ENCODE data around the gene MACC1.

MACC1 gene

DNA sequence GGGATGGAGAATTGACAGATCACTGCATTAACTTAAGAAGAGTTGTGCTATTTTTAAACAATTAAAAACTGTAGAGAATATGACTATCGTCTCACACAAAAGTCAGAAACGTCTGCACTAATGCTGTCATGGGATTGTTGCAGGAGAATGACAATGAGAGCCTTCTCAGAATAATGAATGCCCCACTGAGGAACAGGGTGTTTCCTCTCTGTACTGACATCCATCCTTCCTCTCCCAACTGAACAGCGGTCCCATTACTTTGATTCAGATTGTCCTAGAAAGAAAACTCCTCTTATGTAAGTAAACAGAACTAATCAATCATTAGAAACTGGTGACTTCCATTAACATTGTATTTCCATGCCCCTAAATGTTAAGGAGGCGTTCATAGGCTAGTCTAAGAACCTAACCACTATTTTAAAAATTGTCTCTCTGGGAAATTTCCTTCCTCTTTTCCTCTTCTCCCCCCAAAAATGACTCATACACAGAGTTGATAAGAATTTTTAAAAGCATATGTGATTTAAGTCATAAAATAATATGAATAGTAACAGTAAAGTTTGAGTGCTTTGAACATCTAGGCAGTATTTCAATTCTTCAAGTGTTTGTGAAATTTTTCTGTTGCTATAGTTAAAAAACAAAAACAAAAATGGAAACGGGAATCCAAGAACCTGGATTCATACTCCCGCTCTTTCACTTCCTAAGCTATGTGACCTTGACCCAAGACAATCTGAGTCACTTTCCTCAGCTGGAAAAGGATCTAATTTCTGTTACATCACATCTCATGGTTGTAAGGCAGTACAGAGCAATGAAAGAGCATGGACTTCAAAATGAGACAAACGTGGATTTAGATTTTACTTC lies 12.7 kb upstream of the MACC1 start:
- DNase-seq (ENCODE audit: low read depth in 3 of 3, low spot score in 1 of 3) = no peak

- no peak for DNase-seq (ENCODE audit: low read depth in 3 of 3, low spot score in 1 of 3)
These were observed 11.9 kb upstream of the MACC1 start for GRCh38 chr7:20229081-20229480.

- no peak for DNase-seq (ENCODE audit: low read depth in 3 of 3, low spot score in 1 of 3)
These were observed 11.5 kb upstream of the MACC1 start for GRCh38 chr7:20228654-20229053.

GRCh38 chr7:20227291-20227795 lies 10.2 kb upstream of the MACC1 start:
- DNase-seq (ENCODE audit: low read depth in 3 of 3, low spot score in 1 of 3) = no peak

DNA sequence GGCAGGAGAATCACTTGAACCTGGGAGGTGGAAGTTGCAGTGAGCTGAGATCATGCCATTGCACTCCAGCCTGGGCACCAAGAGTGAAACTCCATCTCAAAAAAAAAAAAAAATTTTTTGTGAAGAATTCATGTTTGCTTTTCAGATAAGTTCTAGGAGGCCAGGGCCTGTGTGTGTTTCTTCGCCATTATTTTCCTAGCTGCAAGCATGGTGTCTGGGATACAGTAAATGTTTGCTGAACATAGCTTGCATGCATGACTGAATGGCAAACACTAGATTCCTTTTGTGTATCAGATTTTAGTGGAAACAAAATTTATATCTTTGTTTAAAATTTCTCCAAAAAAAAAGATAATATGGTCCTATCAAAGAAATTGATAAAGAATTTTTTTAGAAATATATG lies 9.7 kb upstream of the MACC1 start:
- no peak for DNase-seq (ENCODE audit: low read depth in 3 of 3, low spot score in 1 of 3)

DNA sequence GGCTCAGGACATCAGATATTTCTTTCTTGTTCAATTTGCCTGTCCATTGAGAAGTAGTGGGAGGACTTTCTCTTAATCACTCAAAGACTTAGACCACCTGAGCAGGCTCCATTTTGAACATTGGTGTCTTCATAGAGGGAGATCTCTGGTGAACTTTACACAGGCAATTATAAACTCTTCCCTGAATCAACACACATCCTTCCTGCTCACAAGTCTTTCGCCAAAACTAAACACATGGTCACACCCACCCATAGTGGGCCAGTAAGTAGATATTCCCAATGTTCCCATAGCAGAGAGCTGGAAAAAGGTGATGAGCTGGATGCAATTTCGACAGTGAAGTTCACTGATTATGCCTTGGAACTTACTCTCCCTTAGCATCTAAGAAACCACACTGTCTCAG lies 8.2 kb upstream of the MACC1 start:
- DNase-seq (ENCODE audit: low read depth in 3 of 3, low spot score in 1 of 3) = no peak

DNA sequence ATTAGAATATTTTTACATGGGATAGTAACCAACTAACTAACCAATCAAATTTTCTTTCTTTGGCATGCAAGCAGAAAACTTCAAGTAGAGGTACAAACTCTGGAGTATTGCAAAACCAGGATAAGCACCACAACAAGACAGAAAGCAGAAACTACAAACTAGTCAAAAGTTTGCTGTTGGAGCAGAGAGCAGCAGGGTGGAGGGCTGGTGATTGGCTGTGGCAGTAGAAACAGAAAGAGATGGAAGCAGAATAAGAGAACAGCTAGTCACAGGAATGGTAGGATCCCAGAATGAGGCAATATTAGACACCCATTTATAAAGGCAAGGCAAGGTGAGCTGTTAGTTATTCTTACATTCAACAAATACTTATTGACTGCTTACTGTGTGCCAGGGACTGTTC lies 6.8 kb upstream of the MACC1 start:
- DNase-seq (ENCODE audit: low read depth in 3 of 3, low spot score in 1 of 3) = no peak

DNA sequence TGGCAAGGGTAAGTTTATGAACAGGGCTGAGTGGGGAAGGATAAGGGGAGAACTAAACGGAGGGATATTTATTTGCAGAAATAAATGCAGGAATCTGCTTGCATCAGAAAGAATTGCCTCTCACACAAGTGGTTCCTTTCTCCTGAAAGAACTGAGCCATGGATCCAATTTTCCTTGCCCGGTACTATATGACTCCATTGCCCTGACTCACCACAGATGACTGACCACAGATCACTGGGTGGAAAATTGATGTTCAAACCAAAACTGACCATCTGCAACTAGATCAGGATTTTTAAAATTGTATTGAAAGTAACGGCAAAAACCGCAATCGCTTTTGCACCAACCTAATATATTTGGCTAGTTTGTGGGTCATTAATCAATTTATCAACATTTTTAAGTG lies 6.2 kb upstream of the MACC1 start:
- DNase-seq (ENCODE audit: low read depth in 3 of 3, low spot score in 1 of 3) = no peak

DNA sequence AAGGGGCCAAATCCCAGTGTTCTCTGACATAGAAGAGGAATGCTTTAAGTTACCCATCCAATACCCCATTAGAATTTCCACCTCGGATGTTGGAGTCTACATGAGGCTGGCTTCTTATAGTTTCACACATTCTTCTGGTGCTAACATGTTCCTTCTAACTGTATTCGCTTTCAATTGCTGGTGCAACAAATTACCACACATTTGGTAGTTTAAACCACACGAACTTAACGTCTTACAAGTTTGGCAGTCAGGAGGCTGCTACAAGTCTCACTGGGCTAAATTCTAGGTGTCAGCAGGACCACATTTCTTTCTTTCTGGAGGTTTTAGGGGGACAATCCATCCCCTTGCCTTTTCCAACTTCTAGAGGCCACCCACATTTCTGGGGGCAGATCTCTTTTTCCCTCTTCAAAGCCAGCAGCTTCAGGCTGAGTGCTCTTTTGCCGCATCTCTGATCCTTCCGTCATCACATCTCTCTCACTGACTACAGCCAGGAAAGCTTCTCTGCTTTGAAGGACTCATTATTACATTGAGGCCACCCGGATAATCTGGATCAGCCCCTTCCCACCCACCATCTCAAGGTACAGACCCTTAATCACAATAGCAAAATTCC lies 5.1 kb upstream of the MACC1 start:
- DNase-seq (ENCODE audit: low read depth in 3 of 3, low spot score in 1 of 3) = no peak

- DNase-seq (ENCODE audit: low read depth in 3 of 3, low spot score in 1 of 3) = no peak
These were observed 3.9 kb upstream of the MACC1 start for GRCh38 chr7:20220921-20221547.

DNA sequence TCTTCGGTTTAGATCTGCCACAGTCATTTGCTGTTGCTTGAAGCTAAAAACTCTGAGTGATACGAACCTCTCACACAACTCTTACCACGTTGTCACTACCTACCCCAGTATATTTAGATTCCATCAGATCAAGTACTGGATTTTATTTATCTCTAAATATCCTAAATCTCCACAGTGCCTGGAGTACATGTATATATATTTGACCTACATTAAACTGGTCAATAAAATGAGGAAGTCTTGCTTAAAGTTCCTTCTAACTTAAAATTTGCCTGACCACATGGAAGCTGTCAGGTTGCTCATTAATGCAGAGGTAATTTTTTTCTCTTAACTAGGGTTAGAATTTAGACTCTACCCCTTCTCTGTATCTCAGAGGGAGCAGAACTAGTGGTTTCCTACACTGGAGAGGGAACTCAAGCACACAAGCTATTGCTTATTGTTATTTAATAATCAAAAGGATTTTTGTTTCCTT lies 3.1 kb upstream of the MACC1 start:
- DNase-seq (ENCODE audit: low read depth in 3 of 3, low spot score in 1 of 3) = no peak

- no peak for DNase-seq (ENCODE audit: low read depth in 3 of 3, low spot score in 1 of 3)
These were observed 2.5 kb upstream of the MACC1 start for GRCh38 chr7:20219446-20220292.

- no peak for DNase-seq (ENCODE audit: low read depth in 3 of 3, low spot score in 1 of 3)
These were observed 1.9 kb upstream of the MACC1 start for GRCh38 chr7:20219062-20219445.

- no peak for DNase-seq (ENCODE audit: low read depth in 3 of 3, low spot score in 1 of 3)
These were observed 1.1 kb upstream of the MACC1 start for GRCh38 chr7:20218279-20218678.

GRCh38 chr7:20216406-20217036 lies 663 bp downstream of the MACC1 start:
- no peak for DNase-seq (ENCODE audit: low read depth in 3 of 3, low spot score in 1 of 3)

DNA sequence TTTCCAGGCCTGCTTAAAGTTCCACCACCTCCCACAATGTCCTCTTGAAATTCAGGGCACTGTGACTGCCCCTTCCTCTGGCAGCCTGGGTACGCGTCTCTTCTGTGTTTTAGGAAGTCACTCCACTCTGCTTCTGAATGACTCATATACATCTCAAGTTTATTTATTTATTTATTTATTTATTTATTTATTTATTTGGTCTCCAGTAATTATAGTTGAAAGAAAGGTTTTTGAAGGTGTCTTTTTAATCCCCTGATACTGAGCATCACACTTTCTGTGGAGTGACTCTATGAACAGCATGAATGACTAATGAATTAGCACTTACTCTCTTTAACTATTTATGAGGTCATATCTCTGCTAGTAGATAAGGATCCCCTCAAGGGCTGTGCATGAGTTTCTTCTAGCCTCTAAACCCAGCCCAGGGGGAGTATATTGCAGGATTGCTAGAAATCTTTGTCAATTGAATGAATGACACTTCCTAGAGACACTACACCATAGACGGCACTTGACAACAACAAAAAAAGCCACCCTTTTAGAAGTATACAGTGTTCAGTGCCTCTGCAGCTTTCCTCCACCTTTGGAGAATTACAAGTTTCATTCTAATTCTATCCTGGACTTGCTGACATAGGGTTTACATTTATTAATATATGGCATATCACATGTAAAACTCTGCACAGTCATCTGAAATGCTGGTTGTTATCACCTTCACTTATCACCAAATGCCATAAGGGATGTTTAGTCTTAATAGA lies 2.1 kb downstream of the MACC1 start:
- DNase-seq (ENCODE audit: low read depth in 3 of 3, low spot score in 1 of 3) = no peak

DNA sequence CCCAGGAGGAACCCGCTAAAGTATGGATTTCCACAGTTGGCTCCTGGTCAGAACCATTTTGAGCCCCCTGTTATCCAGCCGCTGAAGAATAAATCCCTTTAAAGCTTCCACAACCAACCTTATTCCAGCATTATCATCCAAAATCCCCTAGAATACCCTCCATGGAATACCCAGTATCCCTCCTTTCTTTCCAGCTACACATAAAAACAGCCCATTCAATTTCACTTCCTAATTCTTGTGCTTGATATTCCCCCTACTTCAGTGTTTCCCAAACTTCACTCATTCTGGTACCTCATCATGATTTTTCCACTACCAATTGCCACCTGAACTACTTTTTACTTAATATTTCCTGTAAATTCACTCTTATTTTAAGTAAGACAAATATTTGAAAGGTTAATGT lies 3.1 kb downstream of the MACC1 start:
- no peak for DNase-seq (ENCODE audit: low read depth in 3 of 3, low spot score in 1 of 3)

DNA sequence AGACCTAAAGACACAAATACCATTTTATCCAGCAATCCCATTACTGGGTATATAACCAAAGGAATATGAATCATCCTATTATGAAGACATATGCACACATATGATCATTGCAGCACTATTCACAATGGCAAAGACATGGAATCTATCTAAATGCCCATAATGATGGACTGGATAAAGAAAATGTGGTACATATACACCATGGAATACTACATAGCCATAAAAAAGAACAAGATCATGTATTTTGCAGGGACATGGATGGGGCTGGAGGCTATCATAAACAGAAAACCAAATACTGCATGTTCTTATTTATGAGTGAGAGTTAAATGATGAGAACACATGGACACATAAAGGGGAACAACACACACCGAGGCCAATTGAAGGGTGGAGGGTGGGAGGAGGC lies 3.8 kb downstream of the MACC1 start:
- no peak for DNase-seq (ENCODE audit: low read depth in 3 of 3, low spot score in 1 of 3)

- DNase-seq (ENCODE audit: low read depth in 3 of 3, low spot score in 1 of 3) = no peak
These were observed 5.8 kb downstream of the MACC1 start for GRCh38 chr7:20211376-20211775.
